SHP77 treated with DMSO at 0.1 percent for 48 hours (cell line): Measurements from ENCODE around the gene ASPG.
A peak's percentile ranks its signal among the peaks of the same experiment; 100 is the strongest.

Experiments
- DNase-seq: peaks from one replicate; lab custom pipeline; 2025; lab: John Stamatoyannopoulos, UW

The ASPG gene

DNA sequence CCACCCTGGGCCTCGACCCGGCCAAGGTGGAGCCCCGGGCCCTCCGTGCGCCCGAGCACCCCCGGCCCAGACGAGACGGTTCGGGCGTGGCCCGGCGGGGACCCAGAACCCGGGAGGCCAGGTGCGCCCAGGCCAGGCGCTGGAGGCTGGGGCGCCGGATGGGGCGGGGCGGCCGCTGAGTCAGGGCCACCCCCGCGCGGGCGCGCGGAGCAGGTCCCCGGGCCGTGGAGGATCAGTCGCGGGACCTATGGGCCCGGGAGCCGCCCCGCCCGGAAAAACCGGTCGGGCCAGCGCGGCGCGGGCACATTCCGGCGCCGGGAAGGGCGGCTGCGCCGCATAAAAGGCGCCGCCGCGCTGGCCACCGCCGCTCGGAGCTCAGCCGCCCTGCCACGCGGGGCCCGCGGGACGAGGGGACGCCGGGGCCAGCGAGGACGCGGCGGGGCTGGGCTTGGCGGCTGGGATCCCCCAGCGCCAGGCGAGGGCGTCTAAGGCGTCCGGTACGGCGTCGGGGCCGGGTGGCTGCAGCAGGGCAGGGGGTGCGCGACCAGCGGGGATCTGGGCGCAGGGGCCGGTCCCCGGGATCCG is 31.3 kb downstream of the ASPG start:
- DNase-seq = no peak

DNA sequence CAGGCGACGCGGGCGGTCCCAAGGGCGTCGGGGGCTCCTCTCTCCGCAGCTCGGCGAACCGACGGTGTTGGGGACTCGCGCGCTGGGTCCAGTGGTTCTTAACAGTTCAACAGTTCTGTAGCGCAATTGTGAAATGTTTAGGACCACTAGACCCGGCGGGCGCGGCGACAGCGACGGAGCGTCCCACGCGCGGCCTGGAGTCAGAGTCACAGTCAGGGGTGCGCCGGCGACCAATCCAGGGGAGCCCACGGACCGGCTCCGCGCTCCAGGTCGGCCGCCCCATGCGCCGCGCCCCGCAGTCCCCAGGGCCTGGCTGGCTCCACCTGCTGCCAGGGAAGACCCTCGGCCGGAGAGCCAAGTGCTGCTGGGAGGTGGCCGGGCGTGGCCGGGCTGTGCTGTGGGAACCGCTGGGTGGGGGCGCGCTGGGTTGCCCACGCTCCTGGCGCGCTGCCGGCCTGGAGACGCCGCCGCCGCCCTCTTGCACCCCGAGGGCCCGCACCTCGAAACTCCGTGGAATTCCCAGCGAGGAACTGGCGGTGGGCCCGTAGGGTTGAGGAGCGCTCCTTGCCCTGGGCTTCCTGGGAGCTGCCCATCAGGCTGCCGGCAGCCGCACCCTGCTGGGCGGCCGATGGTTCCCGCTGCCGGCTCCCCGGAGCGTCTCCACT is 32.0 kb downstream of the ASPG start:
- no peak for DNase-seq

DNA sequence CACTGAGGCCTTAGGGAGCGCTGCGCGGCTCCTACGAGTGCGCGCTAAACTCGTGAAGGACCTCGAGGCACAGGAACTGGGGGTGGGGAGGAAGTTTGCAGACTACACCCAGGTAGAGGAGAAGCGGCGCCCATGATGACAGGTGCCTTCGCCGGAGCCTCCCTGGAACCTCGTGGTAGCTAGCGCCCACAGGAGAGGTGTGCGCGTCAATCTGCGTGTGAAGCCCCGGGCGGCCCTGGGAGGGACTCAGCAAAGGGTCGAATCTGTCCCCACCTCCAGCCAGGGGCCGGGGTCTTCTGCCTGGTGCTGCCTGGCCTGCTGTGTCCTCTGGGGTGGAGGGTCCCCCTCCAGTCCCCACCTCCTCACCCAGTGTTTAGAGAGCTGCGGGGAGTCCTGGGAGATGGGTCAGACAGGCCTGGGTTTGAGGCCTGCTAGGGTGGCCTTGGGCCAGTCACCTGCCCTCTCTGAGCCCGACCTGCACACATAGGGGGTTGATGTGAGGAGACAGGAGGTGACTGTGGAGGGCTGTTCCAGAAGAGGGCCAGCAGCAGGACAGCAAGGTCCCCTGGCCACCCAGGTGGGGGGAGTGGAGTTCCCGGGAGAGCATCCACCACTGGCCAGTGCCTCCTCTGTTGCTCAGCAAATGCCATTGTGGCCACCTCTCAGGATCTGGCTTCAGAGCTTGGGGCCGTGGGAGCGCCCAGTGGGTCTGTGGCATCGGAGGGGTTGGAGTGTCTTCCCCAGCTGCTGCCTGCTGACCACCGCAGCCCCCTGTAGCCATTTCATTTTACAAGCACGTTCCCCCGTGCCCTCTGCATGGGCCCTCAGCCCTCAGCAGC is 32.7 kb downstream of the ASPG start:
- no peak for DNase-seq

DNA sequence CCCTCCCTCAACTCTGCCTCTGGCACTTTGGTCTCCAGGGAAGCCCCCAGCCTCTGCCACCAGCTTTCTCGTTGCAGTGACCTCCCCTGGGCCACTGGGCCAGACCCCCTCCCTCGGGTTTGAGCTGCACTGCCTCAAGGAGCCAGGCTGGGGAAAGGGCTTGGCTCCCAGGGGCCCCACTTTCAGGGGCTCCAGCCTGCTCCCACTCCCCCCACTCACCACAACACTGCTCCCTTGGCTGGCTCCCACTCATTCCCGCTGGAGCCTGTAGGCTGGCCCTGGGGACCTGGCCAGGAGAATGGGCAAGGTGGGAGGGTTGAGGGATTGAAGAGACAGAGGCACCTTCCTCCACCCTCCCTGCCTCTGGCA is 33.6 kb downstream of the ASPG start:
- no peak for DNase-seq

DNA sequence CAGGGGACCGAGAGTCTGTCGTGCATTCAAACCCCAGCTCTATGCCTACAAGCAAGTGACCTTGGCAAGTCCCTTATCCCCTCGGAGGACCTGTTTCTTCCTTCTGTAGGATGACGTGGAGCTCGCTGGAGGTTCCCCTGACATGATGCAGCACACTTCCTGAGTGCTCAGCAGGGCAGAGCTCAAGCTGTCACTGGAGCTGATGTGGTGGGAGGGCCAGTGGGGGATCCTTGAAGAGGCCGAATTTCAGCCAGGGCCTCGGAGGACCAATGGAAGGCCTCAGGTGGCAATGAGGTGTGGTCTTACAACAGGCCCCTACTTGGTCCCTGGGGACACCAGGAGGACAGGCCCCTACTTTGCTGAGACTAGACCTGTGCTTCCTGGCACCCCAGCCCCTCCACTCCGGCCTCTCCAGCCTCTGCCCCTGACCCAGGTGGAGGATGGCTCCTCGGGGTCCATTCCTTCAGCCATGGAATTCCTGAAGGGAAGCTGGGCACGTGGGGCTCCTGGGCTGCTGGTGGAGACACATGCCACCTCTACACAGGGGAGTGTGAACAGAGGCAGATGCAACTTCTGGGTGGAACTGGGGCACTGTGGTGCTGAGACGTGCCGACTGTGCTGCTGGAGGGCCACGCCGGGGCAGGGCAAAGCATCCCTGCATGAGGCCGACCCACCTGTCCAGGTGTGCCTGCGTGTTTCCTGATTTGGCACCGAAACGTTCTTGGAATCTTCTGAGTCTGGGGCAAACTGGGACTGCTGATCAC is 34.2 kb downstream of the ASPG start:
- DNase-seq = no peak

DNA sequence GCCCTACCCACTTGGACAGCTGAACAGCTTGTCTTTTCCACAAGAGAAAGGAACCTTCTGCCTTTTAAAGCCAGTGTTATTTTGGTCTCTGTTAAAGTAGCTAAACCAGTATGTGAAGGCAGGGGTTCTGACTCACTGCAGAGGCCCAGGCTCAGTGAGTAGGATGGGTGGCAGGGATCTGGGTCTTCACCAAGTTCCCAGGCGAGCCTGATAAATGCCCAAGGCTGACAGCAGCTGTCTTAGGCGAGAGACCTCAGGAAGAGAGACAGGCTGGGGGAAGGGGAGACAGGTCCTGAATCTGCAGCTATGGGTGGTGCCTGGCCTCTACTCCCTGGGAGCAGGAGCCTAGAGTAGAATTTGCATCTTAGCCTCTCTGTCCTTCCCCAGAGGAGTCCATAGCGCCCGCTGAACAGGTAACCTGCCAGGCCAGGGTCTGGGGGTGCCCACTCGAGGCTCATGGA is 34.8 kb downstream of the ASPG start:
- no peak for DNase-seq

DNA sequence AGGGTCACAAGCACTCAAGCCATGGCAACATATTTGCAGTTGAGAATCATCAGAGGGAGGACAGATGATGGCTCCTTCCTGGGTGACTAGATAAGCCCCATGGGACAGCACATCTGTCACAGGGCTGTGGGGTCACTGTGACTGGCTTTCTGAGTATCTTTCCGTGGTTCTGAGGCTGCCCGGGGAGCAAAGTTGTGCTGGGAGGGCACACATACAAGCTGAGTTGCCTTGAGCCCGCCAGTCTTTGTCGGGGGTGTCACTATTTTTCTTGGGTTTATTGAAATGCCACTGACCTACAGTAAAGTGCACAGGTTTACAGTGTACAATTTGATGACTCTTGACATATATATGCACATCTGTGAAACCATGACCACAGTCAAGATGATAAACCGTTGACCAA is 35.6 kb downstream of the ASPG start:
- DNase-seq = no peak

DNA sequence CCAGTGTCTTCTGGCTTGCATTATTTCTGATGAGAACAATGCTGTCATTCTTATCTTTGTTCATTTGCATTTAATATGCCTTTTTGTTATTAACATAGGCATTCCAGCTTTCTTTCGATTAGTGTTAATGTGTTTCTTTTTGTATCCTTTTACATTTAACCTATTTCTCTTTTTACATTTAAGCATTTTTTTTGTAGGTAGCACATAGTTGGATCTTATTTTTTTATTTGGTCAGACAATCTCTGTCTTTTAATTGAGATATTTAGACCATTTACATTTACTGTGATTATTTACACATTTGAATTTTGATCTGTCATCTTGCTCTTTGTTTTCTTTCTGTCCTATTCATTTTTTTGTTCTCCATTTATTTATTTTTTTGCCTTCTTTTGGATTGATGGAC is 38.4 kb downstream of the ASPG start:
- DNase-seq = no peak

DNA sequence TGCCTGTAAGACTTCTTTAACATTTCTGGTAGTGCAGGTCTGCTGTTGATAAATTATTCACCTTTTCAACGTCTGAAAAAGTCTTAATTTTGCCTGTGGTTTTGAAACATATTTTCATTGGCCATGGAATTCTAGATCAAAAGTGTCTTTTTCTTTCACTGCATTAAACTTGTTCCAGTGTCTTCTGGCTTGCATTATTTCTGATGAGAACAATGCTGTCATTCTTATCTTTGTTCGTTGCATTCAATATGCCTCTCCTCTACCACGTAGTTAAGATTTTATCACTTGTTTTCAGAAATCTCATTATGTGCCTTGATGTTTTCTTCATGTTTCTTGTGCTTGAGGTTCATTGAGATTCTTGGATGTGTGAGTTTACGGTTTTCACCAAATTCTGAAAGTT is 39.5 kb downstream of the ASPG start:
- DNase-seq = no peak

DNA sequence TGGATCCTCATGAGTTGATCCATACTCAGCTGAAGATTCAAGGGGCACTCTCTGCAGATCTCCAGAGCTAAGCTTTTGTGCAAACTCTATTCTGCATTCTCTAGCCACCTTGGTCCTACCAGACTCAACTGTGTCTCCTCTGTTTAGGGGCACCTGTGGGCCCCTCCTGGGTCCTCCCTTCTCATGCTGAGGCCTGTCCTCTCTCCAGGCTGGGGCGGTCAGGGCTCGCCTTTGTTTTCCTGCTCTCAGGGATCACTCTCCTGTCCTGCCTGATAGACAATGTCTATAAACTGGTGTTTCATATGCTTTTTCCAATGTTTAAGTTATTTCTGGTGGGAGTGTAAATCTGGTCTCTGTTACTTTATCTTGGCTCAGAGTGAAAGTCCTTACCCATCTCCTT is 41.3 kb downstream of the ASPG start:
- no peak for DNase-seq

DNA sequence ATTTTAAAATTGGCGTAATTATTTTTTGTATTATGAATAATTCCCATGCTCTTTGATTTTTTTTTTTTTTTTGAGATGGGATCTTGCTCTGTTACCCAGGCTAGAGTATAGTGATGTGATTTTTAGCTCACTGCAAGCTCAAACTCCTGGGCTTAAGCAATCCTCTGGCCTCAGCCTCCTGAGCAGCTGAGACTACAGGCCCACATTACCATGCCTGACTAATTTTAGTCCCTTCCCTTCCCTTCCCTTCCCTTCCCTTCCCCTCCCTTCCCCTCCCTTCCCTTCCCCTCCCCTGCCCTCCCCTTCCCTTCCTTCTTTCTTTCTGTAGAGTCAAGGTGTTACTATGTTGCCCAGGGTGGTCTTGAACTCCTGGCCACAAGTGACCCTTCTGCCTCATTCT is 43.5 kb downstream of the ASPG start:
- no peak for DNase-seq

DNA sequence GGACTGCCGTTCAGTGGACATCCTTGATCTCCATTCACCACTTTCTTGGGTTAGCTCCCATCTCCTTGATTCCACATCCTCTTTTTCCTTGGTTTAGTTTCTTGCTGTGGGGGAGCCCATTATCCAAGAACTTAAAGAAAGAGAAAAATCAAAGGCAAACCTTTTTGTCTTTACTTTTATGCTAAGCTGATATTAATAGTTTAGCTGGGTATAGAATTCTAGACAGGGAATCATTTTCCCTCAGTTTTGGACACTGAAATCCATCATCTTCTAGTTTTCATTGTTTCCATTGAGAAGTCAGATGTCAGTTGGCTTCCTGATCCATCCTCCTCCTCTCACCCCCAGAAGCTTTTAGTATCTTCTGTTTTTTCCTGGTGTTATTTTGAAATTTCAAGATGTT is 44.1 kb downstream of the ASPG start:
- no peak for DNase-seq

DNA sequence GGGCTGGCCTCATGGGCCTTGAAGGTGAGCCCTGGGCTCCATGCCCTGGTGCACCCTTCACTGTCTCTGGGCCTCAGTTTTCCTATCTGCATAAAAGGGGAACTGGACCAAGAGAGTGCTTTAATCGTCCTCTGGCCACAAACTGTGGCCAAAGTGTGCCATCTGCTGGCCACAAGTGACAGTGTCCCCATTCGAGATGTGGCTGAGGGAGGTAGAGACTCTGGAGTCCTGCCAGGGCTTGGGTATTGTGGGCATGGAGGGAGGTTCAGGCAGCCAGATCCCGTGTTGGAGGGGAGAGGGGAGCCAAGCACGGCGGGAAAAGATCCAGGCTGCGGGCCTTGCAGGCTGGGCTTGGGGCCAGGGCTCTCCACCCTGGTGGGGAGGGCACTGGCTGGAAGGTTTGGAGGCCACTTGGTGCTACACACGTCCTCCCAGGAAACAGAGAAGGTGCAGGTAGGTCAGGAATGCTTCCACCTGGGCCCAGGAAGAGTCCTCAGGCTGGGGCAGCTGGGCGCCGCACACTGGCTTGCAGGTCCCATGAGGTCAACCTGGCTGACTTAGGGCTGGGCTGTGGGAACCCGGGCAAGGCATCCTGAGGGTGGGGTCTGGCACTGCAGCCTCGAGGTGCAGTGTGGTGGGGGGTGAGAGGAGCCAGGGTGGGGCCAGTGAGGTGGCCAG is 45.6 kb downstream of the ASPG start:
- peak; percentile 41 for DNase-seq

DNA sequence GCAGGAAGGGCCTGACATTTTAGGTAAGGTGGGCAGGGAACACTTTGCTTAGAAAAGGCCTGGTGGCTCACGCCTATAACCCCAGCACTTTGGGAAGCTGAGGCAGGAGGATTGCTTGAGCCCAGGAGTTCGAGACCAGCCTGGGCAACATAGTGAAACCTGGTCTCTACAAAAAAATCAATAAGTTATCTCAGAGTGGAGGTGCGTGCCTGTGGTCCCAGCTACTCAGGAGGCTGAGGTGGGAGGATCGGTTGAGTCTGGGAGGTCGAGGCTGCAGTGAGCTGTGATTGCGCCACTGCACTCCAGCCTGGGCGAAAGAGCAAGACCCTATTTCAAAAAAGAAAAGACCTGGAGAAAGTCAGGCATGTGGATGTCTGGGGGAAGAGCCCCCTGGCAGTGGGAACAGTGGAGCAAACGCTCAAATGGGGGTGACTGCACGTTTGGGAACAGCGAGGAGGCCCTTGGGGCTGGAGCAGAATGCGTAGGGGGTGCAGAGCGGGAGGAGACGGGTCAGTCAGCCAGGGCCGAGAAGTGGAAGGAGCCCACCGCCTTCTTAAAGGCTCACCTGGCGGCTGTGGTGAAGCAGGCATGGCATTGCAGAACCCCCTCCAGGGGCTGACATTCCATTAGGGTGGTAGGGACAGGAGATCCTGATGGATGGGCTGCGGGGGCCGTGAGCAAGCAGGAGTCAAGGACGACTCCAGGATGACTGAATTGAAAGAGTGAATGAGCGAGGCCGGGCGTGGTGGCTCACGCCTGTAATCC is 46.6 kb downstream of the ASPG start:
- no peak for DNase-seq

DNA sequence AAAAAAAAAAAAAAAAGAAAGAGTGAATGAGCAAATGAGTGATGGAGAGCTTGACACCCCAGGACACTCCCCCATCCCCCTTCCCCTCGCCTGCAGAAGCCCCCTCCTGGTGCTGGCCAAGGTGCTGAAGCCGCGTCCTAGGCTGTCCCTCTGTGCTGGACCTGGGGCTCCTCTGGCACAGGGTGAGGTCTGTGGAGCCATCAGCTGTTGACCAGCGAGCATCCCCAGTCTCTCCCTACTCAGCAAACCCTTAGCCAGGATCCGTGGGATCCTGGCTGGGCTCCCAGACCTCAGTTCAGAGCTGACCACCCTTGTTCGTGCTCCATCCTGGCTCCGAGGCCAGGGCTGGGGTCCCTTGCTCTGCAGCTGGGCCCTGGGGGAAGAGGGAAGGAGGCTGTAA is 47.5 kb downstream of the ASPG start:
- DNase-seq = no peak

DNA sequence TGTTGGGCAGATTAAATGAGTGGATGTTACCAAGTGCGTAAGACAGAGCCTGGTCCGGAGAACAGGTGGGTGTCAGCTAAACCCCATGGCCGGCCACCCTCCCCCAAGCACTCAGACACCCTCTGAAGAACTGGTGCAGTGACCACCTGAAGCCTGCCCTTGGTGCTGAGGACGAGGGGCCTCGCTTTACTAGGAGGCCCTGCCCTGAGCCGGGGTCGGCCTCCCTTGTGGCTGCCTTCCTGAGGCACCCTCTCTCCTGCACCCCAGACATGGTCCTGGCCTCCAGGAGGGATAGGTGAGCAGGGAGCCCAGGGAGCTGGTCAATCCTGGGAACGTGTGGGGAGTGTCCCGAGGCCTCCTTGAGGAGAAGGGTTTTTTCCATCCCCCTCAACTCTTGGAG is 48.0 kb downstream of the ASPG start:
- no peak for DNase-seq

DNA sequence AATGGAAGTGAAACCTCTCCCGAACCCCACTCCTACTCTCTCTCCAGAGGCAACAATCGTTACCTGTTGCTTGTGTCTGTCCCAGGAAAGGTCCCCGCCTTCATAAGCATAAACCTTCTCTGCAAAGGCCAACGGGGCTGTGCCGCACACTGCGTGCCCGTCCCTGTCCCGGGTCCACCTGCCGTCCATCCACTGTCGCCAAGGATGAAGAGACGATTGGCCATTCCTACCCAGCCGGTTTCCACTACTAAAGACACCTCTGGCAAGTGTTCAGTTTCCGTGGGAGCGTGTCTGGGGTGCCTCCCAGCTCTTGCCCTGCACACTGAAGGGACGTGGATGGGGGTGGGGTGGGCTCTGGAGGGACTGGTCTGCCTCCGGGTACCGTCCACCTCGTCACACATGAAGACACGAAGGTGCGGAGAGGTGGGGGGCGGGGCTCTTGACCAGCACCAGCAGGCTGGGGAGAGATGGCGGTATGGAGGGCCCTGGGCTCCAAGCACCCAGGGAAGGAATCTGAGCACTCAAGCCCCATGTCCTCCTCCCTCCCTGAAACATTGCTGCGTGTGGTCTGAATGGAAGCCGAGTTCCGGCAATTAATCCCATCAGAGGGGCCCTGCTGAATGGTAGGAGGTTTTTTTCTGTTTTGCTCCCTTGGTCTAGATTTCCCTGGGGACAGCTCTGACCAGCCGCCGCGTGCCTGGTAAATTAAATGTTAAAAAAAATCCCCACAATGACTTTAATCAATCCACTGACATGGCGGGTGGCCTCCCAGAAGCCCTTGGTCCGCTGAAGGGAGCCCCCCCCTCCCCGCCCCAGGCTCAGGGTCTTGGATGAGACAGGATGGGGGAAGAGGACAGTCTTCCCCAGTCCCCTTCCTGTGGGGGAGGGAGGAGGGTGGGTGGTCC is 48.8 kb downstream of the ASPG start:
- no peak for DNase-seq

DNA sequence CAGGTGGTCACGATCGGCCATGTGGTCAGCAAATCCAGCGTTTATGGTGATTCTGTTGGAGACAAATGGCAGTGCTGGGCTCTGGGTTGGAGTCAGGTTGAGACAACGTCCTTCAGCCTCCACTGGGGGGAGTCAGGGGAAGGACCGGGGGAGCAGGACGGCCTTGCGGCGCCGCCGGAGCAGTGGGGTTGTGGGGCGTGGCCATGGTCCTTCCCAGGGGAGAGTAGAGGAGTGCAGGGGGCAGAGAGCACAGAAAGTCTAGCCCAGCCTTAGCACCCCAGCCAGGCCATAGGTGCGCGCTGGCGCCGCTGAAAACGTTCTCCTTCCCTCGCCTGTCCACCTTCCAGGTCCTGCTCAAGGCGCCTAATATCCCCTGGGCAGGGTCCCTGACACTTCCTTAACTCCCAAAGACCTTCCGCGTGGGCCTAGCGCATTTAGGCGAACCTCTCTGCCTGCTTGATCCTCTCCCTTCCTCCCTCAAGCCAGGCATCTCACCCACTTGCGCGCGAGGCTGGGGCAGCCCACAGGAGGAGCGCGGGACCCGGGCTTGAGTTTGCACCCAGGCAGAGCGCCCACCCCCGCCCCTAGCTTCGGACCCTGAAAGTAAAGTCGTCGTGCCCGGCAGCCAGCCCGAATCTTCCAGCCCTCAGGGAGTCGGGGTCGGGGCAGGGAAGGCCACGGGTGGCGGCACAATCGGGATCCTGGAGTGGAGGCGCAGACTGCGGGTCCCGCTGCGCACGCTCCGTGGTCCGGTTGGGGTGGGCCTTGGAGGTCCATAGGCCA is 49.8 kb downstream of the ASPG start:
- DNase-seq = no peak

DNA sequence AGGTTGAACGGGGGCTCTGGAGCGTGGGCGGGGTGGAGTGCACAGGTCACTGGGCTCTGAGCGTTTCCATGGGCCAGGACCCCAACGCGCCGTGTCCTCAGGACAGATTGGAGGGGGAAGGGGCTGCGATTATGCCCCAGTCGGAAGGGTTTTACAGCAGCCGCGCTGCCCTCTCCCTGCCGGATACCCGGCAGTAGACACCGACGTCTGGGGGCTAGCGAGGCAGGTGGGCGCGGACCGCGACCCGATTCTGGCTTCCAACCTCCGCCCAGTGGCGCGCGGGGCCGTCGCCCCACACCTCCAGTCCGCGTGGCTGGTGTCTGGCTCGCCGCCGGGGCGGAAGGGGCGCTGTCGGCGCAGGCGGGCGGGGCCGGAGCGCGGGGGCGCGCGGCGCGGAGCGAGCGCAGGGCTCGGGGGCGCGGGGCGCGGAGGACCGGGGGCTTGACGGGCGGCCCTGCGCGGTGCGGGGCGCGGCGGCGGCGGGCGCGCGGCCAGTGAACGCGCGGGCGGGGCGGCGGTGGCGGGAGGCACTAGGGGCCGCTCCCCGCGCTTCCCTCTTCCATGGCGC is 50.5 kb downstream of the ASPG start:
- DNase-seq = no peak
